Liver (tissue), 3 donors: ENCODE results near the gene PEX14.

ENCODE experiments used
- FOXA1 ChIP-seq: IDR thresholded peaks from 2 replicates; pipeline ENCODE4 v1.6.1; 2016; ENCODE audit warnings: antibody characterized with exemption
- FOXA2 ChIP-seq: IDR thresholded peaks from 2 replicates; pipeline ENCODE4 v1.6.1; 2016; ENCODE audit warnings: antibody characterized with exemption
- GABPA ChIP-seq, 2 donors: IDR thresholded peaks in 1 of 2; conservative IDR thresholded peaks in 1 of 2; 2 replicates each; pipeline ENCODE4 v1.6.1; 2016; ENCODE audit warnings: antibody characterized with exemption in 2 of 2, mild to moderate bottlenecking in 1 of 2, moderate library complexity in 1 of 2
- MAX ChIP-seq: IDR thresholded peaks from 2 replicates; pipeline ENCODE4 v1.6.1; 2016; ENCODE audit warnings: antibody characterized with exemption
- RAD21 ChIP-seq, 2 donors: IDR thresholded peaks; 2 replicates each; pipeline ENCODE4 v1.6.1; 2016; ENCODE audit warnings: antibody characterized with exemption in 2 of 2, mild to moderate bottlenecking in 2 of 2
- SP1 ChIP-seq: IDR thresholded peaks from 2 replicates; pipeline ENCODE4 v1.6.1; 2018; ENCODE audit warnings: antibody characterized with exemption, mild to moderate bottlenecking
- TAF1 ChIP-seq: conservative IDR thresholded peaks from 2 replicates; pipeline ENCODE4 v1.6.1; 2016; ENCODE audit warnings: antibody characterized with exemption, mild to moderate bottlenecking
- YY1 ChIP-seq: IDR thresholded peaks from 2 replicates; pipeline ENCODE4 v1.6.1; 2016; ENCODE audit warnings: antibody characterized with exemption, mild to moderate bottlenecking
- TF ChIP-seq, protein P1 (sequence below): IDR thresholded peaks from 2 replicates; pipeline ENCODE4 v1.6.1; 2016; ENCODE audit warnings: antibody characterized with exemption, mild to moderate bottlenecking
- TF ChIP-seq, protein P2 (sequence below): fragments of 150-350 bp; IDR thresholded peaks from 2 replicates; pipeline ENCODE4 v1.5.1; 2017; ENCODE audit warnings: improper control_type of control experiment, low read depth, low read length; ENCODE audit not compliant: missing input control
- TF ChIP-seq, protein P3 (sequence below): IDR thresholded peaks from 2 replicates; pipeline ENCODE4 v1.6.1; 2016; ENCODE audit warnings: antibody characterized with exemption
- TF ChIP-seq, protein P4 (sequence below): IDR thresholded peaks from 2 replicates; pipeline ENCODE4 v1.6.1; 2016; ENCODE audit warnings: antibody characterized with exemption
- donor health status: healthy.
- donor health status: healthy.

DNA sequence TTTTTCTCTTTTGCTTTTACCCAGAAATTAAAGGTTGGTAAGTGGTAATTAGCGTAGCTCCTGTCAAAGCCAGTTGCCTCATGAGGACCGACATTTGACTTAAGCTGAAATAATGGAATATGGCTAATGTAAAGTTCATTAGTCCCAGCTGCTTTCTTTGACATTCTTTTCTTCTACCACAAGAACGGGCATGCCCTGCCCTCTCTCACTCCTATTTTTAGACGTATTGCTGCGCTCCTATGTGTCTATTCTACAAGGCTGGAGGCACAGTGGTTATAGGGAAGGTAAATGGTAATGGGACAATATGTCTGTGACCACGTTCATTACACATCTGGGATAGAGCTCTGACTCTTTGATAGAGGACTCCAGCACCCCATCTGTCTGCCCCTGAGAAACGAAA, 18.1 kb upstream of the PEX14 start:
- TF ChIP-seq MAX (no peak), YY1 (no peak), GABPA (IDR thresholded peaks at IDR 0.05 in 1 of 2, conservative IDR thresholded peaks at IDR 0.05 in 1 of 2) (no peak), SP1 (no peak), TAF1 (no peak), RAD21 (IDR thresholded peaks at IDR 0.05) (no peak), FOXA2 (no peak), FOXA1 (no peak)
- TF ChIP-seq, protein P1, sequence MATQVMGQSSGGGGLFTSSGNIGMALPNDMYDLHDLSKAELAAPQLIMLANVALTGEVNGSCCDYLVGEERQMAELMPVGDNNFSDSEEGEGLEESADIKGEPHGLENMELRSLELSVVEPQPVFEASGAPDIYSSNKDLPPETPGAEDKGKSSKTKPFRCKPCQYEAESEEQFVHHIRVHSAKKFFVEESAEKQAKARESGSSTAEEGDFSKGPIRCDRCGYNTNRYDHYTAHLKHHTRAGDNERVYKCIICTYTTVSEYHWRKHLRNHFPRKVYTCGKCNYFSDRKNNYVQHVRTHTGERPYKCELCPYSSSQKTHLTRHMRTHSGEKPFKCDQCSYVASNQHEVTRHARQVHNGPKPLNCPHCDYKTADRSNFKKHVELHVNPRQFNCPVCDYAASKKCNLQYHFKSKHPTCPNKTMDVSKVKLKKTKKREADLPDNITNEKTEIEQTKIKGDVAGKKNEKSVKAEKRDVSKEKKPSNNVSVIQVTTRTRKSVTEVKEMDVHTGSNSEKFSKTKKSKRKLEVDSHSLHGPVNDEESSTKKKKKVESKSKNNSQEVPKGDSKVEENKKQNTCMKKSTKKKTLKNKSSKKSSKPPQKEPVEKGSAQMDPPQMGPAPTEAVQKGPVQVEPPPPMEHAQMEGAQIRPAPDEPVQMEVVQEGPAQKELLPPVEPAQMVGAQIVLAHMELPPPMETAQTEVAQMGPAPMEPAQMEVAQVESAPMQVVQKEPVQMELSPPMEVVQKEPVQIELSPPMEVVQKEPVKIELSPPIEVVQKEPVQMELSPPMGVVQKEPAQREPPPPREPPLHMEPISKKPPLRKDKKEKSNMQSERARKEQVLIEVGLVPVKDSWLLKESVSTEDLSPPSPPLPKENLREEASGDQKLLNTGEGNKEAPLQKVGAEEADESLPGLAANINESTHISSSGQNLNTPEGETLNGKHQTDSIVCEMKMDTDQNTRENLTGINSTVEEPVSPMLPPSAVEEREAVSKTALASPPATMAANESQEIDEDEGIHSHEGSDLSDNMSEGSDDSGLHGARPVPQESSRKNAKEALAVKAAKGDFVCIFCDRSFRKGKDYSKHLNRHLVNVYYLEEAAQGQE, result no peak
- TF ChIP-seq, protein P2, sequence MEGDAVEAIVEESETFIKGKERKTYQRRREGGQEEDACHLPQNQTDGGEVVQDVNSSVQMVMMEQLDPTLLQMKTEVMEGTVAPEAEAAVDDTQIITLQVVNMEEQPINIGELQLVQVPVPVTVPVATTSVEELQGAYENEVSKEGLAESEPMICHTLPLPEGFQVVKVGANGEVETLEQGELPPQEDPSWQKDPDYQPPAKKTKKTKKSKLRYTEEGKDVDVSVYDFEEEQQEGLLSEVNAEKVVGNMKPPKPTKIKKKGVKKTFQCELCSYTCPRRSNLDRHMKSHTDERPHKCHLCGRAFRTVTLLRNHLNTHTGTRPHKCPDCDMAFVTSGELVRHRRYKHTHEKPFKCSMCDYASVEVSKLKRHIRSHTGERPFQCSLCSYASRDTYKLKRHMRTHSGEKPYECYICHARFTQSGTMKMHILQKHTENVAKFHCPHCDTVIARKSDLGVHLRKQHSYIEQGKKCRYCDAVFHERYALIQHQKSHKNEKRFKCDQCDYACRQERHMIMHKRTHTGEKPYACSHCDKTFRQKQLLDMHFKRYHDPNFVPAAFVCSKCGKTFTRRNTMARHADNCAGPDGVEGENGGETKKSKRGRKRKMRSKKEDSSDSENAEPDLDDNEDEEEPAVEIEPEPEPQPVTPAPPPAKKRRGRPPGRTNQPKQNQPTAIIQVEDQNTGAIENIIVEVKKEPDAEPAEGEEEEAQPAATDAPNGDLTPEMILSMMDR, result no peak
- TF ChIP-seq, protein P3, sequence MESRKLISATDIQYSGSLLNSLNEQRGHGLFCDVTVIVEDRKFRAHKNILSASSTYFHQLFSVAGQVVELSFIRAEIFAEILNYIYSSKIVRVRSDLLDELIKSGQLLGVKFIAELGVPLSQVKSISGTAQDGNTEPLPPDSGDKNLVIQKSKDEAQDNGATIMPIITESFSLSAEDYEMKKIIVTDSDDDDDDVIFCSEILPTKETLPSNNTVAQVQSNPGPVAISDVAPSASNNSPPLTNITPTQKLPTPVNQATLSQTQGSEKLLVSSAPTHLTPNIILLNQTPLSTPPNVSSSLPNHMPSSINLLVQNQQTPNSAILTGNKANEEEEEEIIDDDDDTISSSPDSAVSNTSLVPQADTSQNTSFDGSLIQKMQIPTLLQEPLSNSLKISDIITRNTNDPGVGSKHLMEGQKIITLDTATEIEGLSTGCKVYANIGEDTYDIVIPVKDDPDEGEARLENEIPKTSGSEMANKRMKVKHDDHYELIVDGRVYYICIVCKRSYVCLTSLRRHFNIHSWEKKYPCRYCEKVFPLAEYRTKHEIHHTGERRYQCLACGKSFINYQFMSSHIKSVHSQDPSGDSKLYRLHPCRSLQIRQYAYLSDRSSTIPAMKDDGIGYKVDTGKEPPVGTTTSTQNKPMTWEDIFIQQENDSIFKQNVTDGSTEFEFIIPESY, result no peak
- TF ChIP-seq, protein P4, sequence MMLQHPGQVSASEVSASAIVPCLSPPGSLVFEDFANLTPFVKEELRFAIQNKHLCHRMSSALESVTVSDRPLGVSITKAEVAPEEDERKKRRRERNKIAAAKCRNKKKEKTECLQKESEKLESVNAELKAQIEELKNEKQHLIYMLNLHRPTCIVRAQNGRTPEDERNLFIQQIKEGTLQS, result no peak
